Stimulated activated CD4-positive, alpha-beta T cell treated with anti-CD3 and anti-CD28 coated beads, TNF-alpha, amount 100 ng/mL, for 1 hour (primary cell): ENCODE results near the gene DAPK1.

Experiments used
- DNase-seq, 3 donors: peaks; one replicate each; pipeline ENCODE4 v3.0.0-alpha.2; 2020; ENCODE audit warnings: low read depth in 3 of 3, low spot score in 1 of 3

The DAPK1 gene

DNA sequence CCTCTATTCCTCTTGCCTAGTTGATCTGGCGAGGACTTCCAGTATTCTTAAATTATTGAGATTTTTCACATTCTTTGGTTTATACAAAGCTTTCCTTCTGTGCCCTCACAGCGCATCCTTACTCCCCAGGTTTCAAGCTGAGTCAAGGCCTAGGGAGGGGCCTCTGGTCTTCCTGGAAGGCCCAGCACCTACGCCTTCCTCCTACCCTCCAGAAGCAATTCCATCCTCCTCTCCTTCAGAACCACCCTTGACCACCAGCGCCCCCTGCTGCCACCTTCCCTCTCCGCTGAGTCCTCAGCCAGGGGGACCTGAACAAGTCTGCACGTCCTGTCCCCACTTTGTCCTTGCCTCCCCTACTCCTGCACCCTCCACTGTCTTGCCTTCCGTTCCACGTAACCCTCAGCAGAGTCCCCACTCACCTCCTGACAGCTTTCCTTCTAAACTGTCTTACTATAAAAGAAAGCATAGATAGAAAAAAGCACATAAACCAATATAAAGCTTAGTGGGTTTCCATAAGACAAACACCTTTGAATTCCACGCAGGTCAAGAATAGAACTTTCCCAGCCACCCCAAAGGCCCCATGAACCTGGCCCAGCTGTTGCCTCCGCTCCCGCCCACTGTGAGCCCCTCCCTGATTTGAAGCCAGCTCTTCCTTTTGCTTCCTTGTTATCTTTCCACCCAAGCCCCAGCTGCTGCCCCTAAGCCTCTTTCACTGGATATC, 165.3 kb downstream of the DAPK1 start:
- DNase-seq: peak in 1 of 3 donors; percentile 51

- no peak for DNase-seq
These were observed 165.9 kb downstream of the DAPK1 start for GRCh38 chr9:87663556-87663955.

DNA sequence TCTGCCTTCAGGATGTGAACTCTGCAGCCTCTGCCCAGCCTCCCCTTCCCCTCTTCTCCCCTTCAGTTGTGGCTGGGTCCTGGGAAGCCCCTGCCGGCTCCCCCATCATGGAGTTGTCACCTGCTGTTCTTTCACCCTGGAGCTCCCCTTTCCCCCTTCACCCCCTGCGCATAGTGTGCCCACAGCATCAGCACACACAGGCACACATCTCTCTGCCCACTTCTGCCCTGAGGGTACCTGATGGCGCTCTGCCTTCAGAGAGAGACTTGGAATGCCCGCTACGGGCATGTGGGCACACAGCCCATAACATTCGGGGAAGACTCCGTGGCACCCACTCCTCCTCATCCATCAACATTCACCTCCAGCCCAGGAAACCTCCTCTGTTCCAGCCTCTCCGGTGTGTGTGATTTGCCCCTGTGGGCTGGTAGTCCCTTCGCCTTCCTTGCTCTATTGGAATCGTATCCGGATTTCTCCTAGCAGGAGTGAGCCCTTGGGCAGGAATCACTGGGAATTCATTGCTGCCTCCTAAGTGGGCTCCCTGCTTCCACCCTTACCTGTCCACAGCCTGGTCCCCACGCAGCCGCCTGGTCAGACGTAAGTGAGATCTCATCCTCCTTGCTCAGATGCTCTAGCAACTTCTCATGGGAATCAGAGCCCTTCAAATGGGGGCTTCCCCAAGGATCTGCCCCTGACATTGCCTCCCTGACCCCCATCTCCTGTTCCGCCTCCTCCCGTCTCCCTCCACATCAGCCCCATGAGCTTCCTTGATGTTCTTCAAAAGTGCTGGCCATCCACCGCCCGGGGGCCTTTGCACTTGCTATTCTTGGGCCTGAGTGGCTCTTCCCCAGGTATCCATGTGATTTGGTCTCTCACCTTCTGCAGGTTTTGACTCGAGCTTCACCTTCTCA, 166.7 kb downstream of the DAPK1 start:
- DNase-seq: no peak

DNA sequence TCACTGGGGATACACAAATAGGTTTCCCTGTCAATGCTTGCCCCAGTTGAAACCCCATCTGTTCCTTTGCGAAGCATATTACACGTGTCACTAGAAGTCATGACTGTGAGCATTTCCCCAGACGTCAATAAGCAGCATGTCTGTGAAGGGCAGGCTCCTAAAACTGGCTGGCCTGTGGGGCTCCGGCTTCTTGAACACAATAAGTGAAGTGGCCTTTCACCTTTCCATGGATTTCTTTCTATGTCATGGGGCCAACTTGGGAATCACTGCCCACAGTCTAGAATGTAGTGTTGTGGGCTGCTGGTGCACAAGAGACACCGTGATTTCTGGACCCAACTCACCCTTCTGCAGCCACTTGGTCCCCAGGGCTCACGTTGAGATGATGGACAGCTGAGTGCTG, 167.8 kb downstream of the DAPK1 start:
- no peak for DNase-seq

DNA sequence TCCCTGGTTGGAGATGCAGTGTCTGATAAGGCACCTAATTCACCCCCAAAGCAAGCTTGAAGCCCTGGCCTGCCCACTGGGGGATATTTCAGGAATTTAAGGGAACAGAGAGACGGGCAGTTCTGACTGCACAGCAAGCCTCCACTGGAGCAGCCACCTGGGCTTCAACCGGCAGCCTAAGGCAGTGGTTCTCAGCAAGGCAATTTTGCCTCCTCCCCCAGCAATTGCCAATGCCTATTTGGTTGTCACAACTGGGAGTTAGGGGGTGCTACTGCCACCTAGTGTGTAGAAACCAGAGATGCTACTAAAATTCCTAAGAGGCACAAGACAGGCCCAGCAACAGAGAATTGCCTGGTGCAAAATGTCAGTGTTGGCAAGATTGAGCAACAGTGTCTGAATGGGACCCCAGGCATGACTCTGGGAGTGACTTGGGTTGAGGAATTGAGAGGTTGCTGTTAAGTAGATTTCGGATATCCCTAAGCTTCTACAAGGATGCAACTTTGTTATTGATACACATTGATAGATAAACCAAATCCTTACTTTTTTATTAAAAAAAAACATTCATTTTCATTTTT, 169.6 kb downstream of the DAPK1 start:
- no peak for DNase-seq

DNA sequence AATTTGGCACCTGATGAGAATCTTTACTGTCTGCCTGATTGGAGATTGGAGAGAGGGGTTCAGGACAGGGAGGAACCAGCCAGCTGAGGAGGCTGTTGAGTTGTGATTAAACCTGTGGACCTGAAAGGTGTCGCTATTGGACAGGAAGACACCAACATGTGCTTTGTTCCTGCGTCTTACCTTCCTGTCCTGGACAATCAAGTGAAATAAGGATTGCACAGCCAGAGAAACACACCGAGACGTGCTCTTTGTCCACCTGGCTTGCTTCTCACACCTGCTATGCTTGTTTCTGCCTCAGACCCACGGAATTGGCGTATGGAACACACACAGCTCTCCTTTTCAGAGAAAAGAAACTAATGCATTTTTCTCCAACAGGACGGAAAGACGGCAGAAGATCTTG, 170.6 kb downstream of the DAPK1 start:
- DNase-seq: no peak

GRCh38 chr9:87668722-87669121, 171.1 kb downstream of the DAPK1 start:
- DNase-seq: no peak

- no peak for DNase-seq
These were observed 173.1 kb downstream of the DAPK1 start for GRCh38 chr9:87670572-87671264.

DNA sequence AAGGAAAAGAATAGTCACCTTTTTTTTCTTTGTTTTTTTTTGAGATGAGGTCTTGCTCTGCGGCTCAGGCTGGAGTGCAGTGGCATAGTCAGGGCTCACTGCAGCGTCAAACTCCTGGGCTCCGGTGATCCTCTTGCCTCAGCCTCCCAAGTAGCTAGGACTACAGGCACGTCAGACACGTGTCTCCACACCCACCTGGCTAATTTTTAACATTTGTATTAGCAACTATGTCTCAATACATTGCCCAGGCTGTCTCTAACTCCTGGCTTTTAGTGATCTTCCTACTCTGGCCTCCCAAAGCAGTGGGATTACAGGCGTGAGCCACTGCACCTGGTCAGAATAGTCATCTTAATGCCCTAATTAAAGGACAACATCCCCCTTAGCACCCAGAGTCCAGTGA, 173.8 kb downstream of the DAPK1 start:
- no peak for DNase-seq

DNA sequence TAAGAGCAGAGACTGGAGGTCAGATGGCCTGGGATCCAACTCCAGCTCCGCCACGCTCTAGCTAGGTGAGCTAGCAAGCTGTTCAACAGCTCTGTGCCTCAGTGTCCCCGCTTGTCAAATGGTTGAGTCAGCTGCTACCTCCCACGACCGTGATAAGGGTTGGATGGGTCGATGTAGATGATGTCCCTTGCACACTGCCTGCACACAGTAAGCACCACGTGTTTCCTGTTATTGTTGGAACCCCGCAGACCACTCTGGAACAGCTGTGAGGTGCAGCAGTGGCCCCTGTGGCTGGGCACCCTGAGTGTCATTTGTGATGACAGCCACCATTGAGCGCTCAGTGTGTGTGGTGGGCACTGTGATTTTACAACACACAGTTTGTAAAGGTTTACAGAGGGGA, 174.3 kb downstream of the DAPK1 start:
- no peak for DNase-seq

DNA sequence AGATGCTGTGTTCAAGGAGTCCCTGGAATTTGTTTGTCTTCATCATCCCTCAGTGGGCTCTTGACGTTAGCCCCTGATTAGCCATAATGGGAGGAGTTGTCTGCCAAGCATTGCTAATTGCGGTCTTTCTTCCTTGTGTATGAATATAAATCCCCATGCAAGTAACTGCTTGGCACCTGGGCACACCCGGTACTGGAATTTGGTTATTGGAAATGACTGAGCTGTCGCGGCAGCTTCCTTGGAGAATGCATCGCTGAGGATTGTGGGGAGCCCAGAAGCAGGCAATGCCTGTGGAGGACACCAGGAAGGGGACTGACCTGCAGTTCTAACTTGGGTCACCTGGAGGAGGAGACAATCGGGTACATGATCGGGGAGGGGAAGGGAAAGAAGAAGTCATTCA, 174.9 kb downstream of the DAPK1 start:
- DNase-seq: no peak

GRCh38 chr9:87673446-87674120, 175.9 kb downstream of the DAPK1 start:
- DNase-seq: no peak

DNA sequence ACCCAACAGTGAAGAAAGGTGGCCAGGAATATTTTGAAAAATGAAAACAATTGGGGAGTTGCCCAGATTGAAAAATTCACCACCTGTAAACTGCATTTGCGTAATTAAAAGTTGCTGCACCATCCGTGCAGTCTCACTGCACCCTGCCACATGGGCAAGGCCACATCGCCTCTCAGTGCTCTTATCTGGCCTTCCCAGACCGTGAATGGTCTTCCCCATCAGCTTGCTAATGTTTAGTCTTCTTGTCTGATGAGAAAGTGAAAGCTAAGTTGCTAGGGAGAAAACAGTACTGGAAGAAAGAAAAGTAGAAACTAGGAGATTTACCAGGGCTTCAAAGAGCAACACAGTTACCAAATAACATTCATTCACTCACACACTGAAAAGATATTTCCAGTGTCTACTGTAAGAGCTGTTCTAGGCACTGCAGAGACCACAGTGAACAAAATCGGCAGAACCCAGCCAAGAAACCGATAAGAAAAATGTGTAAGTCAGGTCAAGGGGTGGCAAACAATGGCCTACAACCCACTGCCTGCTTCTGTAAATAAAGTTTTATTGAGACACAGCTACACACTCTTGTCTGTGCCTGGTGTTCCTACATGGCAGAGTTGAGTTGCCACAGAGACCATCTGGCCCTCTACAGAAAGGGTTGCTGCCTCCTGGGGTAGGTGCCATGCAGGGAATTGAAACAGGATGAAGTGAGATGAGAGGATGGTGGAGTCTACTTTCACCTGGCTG, 177.1 kb downstream of the DAPK1 start:
- DNase-seq: no peak

DNA sequence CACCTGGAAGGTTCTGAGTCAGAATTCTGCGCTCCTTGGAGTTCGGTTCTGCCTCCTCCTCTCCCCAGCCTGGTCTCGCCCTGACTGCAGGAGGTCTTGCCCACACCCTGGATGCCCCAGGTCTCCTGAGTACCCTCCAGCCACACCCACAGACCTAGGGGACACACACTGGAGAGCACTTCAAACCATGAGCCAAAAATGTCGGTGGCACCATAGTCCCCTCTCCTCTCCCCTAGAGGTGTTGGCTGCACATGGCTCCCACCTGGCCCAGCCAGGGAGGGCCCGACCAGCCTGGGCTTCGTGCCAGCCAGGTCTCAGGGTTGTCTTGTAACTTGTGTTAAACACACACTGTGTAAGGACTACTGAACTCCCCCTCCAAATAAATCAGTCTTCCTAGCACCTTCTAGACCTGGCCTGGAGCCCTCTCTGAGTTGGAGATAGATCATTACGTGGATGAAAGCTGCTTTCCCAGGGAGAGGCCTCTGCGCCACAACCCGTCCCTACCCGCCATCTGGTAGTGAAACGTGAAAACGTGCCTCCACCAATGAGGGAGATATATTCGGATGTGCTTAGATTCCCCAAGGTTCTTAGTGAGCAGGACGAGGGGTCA, 178.3 kb downstream of the DAPK1 start:
- no peak for DNase-seq

- DNase-seq: no peak
These were observed 179.5 kb downstream of the DAPK1 start for GRCh38 chr9:87676976-87677775.

- no peak for DNase-seq
These were observed 180.3 kb downstream of the DAPK1 start for GRCh38 chr9:87677776-87678587.

GRCh38 chr9:87678650-87679355, 181.1 kb downstream of the DAPK1 start:
- no peak for DNase-seq
